Pancreas (tissue), 10 donors: ENCODE results near the gene DGKI. TPM values are rescaled to one million over a fixed set of nuclear protein-coding genes. Genes with fewer than 3 reads are reported as not detected.

ENCODE experiments used
- ATAC-seq, 4 donors: fragments of 200-7000 bp; cut with Tn5 transposase; one replicate each; pipeline versions ENCODE4 v1.8.0 to v1.9.1; 2020; ENCODE audit warnings: mild to moderate bottlenecking in 4 of 4, moderate library complexity in 4 of 4
- DNase-seq, 6 donors: peaks; one replicate each; pipeline ENCODE4 v3.0.0-alpha.2; 2020
- FAIRE-seq: peaks from 2 replicates; lab custom pipeline; 2012; peaks lifted over from hg19 to GRCh38; lab: Jason Lieb, UNC
- H3K27ac ChIP-seq, 4 donors: fragments of 200-600 bp; sonication (generic); 1 replicate in 3 of 4; 2 replicates in 1 of 4; pipeline versions ENCODE4 v1.5.0 to v1.8.0; 2020
- H3K27me3 ChIP-seq, 4 donors: fragments of 200-600 bp; one replicate each; pipeline ENCODE4 v1.8.0; 2021
- H3K36me3 ChIP-seq, 3 donors: fragments of 200-600 bp; sonication (generic) in 1 of 3; one replicate each; pipeline versions ENCODE4 v1.5.0 to v1.8.0; 2020 to 2021
- H3K4me1 ChIP-seq, 3 donors: fragments of 200-600 bp; one replicate each; pipeline ENCODE4 v1.8.0; 2021
- H3K4me3 ChIP-seq, 4 donors: fragments of 200-600 bp; sonication (generic) in 2 of 4; one replicate each; pipeline versions ENCODE4 v1.5.0 to v1.8.0; 2020 to 2021
- H3K9me3 ChIP-seq, 4 donors: fragments of 200-600 bp; one replicate each; pipeline ENCODE4 v1.8.0; 2021
- WGBS, 2 donors: extraction: QIAGEN DNeasy Blood & Tissue Kit; methylation state at CpG; one replicate each; pipeline ENCODE4 v1.1.7; 2013; 5-methylcytosine and 5-hydroxymethylcytosine counted together
- intact Hi-C, 3 donors: fragments of 100-400 bp; cut with DNase I; formaldehyde crosslinking; loops; one replicate each; pipeline versions ENCODE4 v1.11.1 to v1.14.2; 2022
- polyA plus RNA-seq, 2 donors: library from polyadenylated mRNA; stranded (reverse); fragments of 200-250 nt; gene quantifications; one replicate each; pipeline ENCODE4 v1.2.3, GENCODE V29; 2013
- total RNA-seq, 6 donors: library from RNA; stranded (reverse); fragmentation: NEBNext Ultra II Directional in 4 of 6; extraction: Animal tissue kit (Norgen Biotek cat#: 25700) in 4 of 6; gene quantifications; one replicate each; pipeline versions ENCODE4 v1.2.1 to v1.2.4, GENCODE V29; 2021 to 2023
- TF ChIP-seq, protein P1 (sequence below), 4 donors: fragments of 200-600 bp; sonication (generic) in 3 of 4; IDR thresholded peaks; one replicate each; pipeline versions ENCODE4 v1.5.0 to v1.8.0; 2021; ENCODE audit warnings: antibody characterized with exemption in 4 of 4
- donor health status: healthy with polysubstance abuse.
- donor health status: DM: no; HTN: no; CAD: no; lungs with moderate emphysema.
- donor health status: DM: no; HTN: no; CAD: no.
- donor health status: control.
- donor health status: control.
- donor health status: Bipolar disorder and iron deficiency.
- donor health status: DM: yes; HTN: yes; CAD: no.
- donor health status: DM: no; HTN: no; CAD: no.
- donor health status: DM: no; HTN: no; CAD: no.
- donor health status: DM: yes; HTN: yes; CAD: no.

Gene DGKI
- total and polyA plus RNA-seq, 8 donors = 0.04 to 0.81 (median 0.15) TPM

DNA sequence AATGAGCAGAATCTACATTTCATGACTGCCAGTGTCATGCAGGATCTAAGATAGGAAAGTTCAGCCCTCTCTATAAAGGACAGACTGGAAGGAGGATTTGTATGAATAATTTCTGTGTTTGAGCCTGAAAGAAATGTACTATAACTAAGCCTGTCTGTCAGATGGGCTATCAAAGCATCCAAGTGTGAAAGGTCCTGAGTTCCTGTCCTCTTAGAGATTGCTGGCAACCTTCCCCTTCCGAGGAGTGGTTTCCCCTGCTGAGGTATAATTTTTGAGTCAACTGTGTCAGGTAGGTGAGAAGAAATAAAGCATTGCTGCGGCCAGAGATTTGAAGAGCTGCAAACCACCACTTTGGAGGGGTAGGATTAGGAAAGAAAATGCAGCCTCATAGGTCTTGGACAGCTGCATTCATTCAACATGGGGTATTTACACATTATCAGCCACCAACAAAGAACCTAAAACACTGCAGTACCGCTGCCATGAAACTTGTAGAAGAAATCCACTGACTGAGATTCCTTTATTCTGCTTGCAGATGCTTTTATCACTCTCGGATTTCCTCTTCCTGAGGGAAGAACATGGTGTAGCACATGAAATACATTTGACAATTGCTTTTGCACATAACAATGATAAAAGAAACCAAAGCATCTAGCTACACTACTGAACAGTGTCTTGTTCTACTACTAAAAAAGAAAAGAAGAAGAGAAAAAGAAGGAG is 189.1 kb downstream of the DGKI start:
- H3K4me1 ChIP-seq = no peaks in the 10 kb centered on the region
- no peaks in the 10 kb centered on the region for H3K9me3 ChIP-seq
- TF ChIP-seq, protein P1, sequence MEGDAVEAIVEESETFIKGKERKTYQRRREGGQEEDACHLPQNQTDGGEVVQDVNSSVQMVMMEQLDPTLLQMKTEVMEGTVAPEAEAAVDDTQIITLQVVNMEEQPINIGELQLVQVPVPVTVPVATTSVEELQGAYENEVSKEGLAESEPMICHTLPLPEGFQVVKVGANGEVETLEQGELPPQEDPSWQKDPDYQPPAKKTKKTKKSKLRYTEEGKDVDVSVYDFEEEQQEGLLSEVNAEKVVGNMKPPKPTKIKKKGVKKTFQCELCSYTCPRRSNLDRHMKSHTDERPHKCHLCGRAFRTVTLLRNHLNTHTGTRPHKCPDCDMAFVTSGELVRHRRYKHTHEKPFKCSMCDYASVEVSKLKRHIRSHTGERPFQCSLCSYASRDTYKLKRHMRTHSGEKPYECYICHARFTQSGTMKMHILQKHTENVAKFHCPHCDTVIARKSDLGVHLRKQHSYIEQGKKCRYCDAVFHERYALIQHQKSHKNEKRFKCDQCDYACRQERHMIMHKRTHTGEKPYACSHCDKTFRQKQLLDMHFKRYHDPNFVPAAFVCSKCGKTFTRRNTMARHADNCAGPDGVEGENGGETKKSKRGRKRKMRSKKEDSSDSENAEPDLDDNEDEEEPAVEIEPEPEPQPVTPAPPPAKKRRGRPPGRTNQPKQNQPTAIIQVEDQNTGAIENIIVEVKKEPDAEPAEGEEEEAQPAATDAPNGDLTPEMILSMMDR (IDR thresholded peaks at IDR 0.05) = no peak
- FAIRE-seq (no peak), ATAC-seq (no peak), DNase-seq (no peak)
- WGBS, 2 donors = 78 to 81% methylated on average over 4 of the region's 4 CpGs
- no peak overlapping the region for H3K27ac ChIP-seq
- H3K4me3 ChIP-seq = no peak overlapping the region
- H3K36me3 ChIP-seq = no peaks in the 10 kb centered on the region
- intact Hi-C loops = loop anchor here in 2 of 3 donors (5.0 kb wide), 2 partner anchors 240 to 350 kb away; no protein-coding TSS in a partner anchor
- H3K27me3 ChIP-seq = no peaks in the 10 kb centered on the region

DNA sequence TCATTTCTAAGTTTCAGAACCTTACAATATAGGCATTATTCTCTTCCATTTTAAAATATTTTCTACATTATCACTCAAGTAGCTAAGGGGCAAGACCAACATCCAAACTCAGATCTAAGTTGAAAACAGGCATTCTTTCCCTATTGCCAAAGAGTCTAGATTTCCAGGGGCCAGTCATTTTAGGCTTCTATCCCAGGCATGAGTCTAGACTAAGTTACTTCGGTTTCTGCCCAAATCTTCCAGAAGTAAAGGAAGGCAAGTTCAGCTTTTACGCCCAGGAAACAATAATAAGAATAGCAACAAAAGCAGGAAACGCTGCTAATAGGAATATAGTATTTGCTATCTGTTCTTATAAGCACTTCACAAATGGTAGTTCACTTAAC is 189.9 kb downstream of the DGKI start:
- DNase-seq (no peak), FAIRE-seq (no peak), ATAC-seq (no peak)
- H3K4me1 ChIP-seq = no peaks in the 10 kb centered on the region
- H3K36me3 ChIP-seq = no peaks in the 10 kb centered on the region
- H3K9me3 ChIP-seq = no peaks in the 10 kb centered on the region
- intact Hi-C loops = loop anchor here in 2 of 3 donors (5.0 kb wide), 2 partner anchors 240 to 350 kb away; no protein-coding TSS in a partner anchor
- TF ChIP-seq, protein P1 (IDR thresholded peaks at IDR 0.05) = no peak
- H3K4me3 ChIP-seq = no peak overlapping the region
- H3K27ac ChIP-seq = no peak overlapping the region
- no peaks in the 10 kb centered on the region for H3K27me3 ChIP-seq
- 74 to 78% methylated on average over 3 of the region's 3 CpGs for WGBS, 2 donors

DNA sequence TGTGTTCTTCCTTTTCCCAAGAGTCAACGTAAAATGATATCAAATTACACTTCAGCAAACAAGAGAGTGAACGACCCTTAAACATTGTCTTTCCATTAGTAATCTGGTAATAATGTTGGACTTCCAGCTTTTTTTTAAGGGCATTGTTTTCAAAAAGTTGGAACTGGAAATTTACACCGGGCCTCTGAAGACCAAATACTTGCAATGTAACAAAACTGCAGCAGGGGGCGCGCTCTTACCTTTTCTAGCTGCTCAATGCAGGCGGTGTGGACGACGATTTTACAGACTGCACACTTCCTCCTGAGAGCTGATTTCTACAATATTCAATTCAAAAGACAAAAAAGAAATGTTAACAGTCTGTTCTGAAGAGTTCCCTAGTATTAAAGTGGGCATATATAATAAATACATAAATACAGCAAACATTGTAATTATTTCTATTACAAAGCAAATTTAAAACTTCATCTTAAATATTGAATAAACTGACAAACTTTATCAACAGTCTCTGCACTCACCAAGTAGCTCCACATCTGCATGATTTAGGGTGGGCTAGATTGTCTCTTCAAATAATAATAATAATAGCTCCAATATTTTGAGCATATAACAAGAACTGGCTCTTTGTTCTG is 190.4 kb downstream of the DGKI start:
- intact Hi-C loops = loop anchor here in 2 of 3 donors (5.0 kb wide), 2 partner anchors 241 to 351 kb away; no protein-coding TSS in a partner anchor
- Histone ChIP-seq H3K4me1 (no peaks in the 10 kb centered on the region), H3K9me3 (no peaks in the 10 kb centered on the region), H3K4me3 (no peak overlapping the region), H3K27me3 (no peaks in the 10 kb centered on the region), H3K27ac (no peak overlapping the region), H3K36me3 (no peaks in the 10 kb centered on the region)
- WGBS, 2 donors = 2 to 4% methylated on average over 8 of the region's 8 CpGs
- TF ChIP-seq, protein P1 (IDR thresholded peaks at IDR 0.05) = peak; percentile 44 to 73 (median 66)
- peak; percentile 37 for FAIRE-seq
- DNase-seq = peak; percentile 55 to 88 (median 74)
- peak; percentile 76 to 99 (median 94) for ATAC-seq

DNA sequence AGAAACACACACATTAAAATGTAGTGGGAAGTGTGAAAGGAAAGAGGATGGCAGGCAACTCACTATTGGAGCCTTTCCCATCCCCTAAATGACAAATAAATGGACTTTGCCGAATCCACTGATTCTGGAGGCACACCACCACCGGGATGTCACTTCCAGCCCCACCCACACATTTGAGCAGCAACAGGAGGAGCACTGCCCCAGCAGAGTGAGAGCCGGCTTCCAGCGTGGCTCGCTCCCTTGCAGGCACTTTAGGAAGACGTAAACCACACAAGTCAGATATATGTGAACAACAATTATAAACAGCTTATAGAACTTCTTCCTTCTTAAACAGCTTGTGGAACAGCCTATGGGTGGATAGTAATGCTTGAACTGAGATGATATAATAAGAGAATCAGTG is 191.0 kb downstream of the DGKI start:
- H3K4me1 ChIP-seq = no peaks in the 10 kb centered on the region
- FAIRE-seq = no peak
- H3K36me3 ChIP-seq = no peaks in the 10 kb centered on the region
- TF ChIP-seq, protein P1 (IDR thresholded peaks at IDR 0.05) = no peak
- H3K27ac ChIP-seq = no peak overlapping the region
- 69 to 77% methylated on average over 6 of the region's 6 CpGs for WGBS, 2 donors
- no peak for DNase-seq
- no peak for ATAC-seq
- H3K9me3 ChIP-seq = no peaks in the 10 kb centered on the region
- H3K27me3 ChIP-seq = no peaks in the 10 kb centered on the region
- H3K4me3 ChIP-seq = no peak overlapping the region
- intact Hi-C loops = loop anchor here in 2 of 3 donors (5.0 kb wide), 2 partner anchors 241 to 351 kb away; no protein-coding TSS in a partner anchor
